HG02885 (cell line): ENCODE data around the gene ANGPTL4.
"Not testable (repeated sequence)": the region's sequence is repeated elsewhere in the genome, so short reads cannot be mapped to it uniquely, and the experiment has no call there.

Experiments
- ATAC-seq: cut with Tn5 transposase; IDR thresholded peaks from one replicate; pipeline ENCODE4 v1.9.1; 2021; ENCODE audit warnings: mild to moderate bottlenecking; ENCODE audit not compliant: unreplicated experiment, poor library complexity

Gene ANGPTL4

GRCh38 chr19:8358948-8359347, 5.0 kb upstream of the ANGPTL4 start:
- no peak for ATAC-seq

DNA sequence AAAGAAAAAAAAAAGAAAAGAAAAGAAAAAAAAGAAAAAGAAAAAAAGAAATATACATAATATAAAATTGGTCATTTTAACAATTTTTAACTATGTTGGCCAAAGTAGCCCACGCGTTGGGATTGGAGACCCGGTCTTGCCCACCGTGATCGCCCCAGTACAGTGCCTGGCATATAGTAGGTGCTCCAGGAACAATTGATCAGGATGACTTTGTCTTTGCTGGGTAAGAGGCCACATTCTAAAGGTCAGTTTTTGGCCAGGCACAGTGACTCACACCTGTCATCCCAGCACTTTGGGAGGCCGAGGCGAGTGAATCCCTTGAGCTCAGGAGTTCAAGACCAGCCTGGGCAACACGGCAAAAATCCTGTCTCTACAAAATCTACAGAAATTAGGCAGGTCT, 3.8 kb upstream of the ANGPTL4 start:
- ATAC-seq: no peak

- ATAC-seq: no peak
Observed at GRCh38 chr19:8361921-8362793, 1.8 kb upstream of the ANGPTL4 start.

DNA sequence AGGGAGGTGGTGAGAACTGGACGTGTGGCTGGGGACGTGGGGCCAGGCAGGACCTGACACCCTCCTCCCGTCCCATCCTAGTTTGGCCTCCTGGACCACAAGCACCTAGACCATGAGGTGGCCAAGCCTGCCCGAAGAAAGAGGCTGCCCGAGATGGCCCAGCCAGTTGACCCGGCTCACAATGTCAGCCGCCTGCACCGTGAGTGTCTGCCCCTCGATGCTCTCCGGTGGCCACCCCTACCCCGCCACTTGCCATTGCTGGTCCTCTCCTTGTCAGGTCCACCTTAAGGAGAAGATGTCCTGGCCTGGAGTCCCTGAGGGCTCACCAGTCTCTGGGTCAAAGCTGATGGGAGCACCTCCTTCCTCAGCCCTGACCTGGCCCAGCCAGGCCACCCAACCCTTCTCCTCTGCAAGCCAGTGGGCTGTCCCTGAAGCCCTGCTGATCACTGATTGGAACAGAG, 2.2 kb downstream of the ANGPTL4 start:
- no peak for ATAC-seq

GRCh38 chr19:8366961-8367326, 3.0 kb downstream of the ANGPTL4 start:
- no peak for ATAC-seq

GRCh38 chr19:8367327-8368001, 3.5 kb downstream of the ANGPTL4 start:
- ATAC-seq: no peak

DNA sequence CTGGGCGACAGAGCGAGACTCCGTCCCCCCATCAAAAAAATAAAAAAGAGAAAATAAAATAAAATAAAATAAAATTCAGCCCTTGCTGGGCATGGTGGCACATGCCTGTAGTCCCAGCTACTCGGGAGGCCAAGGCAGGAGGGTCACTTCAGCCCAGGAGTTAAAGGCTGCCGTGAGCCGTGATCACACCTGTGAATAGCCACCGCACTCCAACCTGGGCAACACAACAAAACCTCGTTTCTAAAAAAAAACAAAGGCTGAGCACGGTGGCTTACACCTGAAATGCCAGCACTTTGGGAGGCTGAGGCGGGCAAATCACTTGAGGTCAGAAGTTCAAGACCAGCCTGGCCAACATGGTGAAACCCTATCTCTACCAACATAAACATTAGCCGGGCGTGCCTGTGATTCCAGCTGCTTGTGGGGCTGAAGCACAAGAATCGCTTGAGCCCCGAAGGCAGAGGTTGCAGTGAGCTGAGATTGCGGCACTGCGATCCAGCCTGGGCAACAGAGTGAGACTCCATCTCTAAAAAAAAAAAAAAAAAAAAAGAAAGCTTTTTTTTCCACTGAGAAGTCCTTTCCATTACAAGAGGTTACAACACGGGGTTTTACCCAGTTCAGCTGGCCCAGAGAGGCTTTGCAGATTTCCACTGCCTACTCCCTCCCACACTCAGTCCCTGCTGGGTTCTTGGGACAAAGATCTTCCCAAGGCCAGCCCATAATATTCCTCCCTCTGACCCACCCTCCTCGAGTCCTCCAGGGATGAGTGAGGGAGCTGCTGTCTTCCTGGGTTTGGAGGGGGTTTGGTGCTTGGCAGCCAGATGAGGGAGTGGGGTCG, 6.4 kb downstream of the ANGPTL4 start:
- ATAC-seq: no peak

DNA sequence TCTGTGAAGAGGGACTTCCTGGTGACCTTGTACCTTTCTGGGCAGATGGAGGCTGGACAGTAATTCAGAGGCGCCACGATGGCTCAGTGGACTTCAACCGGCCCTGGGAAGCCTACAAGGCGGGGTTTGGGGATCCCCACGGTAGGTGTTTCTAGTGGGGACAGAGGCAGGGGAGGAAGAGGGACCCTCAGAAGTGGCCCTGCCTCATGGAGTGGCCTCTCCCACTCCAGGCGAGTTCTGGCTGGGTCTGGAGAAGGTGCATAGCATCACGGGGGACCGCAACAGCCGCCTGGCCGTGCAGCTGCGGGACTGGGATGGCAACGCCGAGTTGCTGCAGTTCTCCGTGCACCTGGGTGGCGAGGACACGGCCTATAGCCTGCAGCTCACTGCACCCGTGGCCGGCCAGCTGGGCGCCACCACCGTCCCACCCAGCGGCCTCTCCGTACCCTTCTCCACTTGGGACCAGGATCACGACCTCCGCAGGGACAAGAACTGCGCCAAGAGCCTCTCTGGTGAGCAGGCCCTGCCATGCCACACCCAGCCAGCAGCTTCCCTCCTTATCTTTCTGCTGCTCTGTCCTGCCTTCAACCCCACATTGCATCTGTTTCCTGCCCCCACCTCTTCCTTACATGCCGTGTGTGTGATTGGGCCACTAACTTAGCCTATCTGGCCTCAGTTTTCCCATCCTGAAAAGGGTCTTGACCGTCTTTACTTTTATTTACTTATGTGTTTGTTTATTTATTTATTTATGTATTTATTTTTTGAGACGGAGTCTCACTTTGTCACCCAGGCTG, 7.3 kb downstream of the ANGPTL4 start:
- no peak for ATAC-seq

DNA sequence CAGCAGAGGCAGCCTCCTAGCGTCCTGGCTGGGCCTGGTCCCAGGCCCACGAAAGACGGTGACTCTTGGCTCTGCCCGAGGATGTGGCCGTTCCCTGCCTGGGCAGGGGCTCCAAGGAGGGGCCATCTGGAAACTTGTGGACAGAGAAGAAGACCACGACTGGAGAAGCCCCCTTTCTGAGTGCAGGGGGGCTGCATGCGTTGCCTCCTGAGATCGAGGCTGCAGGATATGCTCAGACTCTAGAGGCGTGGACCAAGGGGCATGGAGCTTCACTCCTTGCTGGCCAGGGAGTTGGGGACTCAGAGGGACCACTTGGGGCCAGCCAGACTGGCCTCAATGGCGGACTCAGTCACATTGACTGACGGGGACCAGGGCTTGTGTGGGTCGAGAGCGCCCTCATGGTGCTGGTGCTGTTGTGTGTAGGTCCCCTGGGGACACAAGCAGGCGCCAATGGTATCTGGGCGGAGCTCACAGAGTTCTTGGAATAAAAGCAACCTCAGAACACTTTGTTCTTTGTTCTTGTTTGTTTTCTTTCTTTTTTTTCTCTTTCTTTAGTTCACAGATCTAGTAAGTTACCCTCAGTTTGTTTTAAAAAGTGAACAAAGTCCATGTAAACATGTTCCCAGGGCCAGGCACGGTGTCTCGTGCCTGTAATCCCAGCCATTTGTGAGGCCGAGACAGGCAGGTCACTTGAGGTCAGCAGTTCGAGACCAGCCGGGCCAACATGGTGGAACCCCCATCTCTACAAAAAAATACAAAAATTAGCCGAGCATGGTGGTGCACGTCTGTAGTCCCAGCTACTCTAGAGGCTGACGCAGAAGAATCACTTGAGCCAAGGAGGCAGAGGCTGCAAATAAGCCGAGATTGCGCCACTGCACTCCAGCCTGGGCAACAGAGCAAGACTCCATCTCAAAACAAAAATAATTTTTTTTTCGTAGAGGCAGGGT, 10.2 kb downstream of the ANGPTL4 start:
- ATAC-seq: no peak

- not testable (repeated sequence) for ATAC-seq
Observed at GRCh38 chr19:8375766-8376165, 11.8 kb downstream of the ANGPTL4 start.

- not testable (repeated sequence) for ATAC-seq
Observed at GRCh38 chr19:8376373-8376974, 12.5 kb downstream of the ANGPTL4 start.

DNA sequence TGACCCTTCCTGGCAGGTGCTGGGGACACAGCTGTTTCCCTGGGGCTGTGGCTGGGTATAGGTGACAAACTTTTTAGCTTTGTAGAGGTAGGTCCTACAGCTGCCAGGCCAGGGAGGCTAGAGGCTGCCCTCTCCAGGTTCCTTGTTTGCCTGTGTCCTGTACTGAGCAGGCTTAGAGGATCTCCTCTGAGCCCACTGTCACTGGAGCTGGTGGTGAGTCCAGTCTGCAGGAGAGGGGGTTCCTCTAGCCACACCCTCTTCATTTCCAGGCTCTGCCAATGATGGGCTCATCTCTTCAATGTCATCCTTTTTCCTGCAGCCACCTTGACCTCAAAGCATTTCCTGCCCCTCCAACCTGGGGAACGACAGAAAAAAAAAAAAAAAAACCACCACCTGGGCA, 13.6 kb downstream of the ANGPTL4 start:
- no peak for ATAC-seq

- ATAC-seq: not testable (repeated sequence)
Observed at GRCh38 chr19:8379156-8379891, 15.4 kb downstream of the ANGPTL4 start.

DNA sequence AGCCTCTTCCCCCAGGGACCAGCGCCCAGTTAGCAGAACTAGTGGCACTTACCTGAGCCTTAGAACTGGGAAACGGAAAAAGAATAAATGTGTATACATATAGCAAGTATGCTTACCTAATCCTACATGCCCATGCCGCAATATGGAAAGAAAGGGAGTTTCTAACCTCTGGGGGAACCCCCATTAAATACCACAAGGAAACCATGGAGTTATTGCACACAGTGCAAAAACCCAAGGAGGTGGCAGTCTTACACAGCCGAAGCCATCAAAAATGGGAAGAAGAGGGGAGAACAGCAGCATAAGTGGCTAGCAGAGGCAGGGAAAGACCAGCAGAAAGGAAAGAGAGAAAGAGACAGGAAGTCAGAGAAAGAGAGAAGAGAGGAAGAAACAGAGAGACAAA, 20.6 kb downstream of the ANGPTL4 start:
- not testable (repeated sequence) for ATAC-seq

DNA sequence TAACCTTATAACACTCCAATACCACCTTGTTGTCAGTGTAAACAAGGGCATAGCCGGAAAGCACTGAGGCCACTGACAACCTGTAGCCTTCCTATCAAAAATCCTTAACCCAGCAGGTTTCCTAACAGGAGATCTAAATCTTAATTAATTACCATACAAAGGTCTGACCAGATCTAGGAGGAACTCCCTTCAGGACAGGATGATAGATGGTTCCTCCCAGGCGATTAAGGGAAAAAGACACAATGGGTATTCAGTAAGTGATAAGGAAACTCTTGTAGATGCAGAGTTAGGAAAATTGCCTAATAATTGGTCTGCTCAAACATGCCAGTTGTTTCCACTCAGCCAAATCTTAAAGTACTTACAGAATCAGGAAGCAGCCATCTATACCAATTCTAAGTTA, 21.1 kb downstream of the ANGPTL4 start:
- ATAC-seq: not testable (repeated sequence)

GRCh38 chr19:8385566-8385965, 21.6 kb downstream of the ANGPTL4 start:
- not testable (repeated sequence) for ATAC-seq

- not testable (repeated sequence) for ATAC-seq
Observed at GRCh38 chr19:8386419-8386818, 22.5 kb downstream of the ANGPTL4 start.

- ATAC-seq: no peak
Observed at GRCh38 chr19:8386990-8387389, 23.0 kb downstream of the ANGPTL4 start.
